Stimulated activated CD8-positive, alpha-beta memory T cell treated with anti-CD3 and anti-CD28 coated beads, Interleukin-15, amount 100 ng/mL, for 48 hours (primary cell): ENCODE measurements around the gene G3BP1.
"Not testable (repeated sequence)": the region's sequence is repeated elsewhere in the genome, so short reads cannot be mapped to it uniquely, and the experiment has no call there.

Experiments
- DNase-seq, 2 donors: peaks; one replicate each; pipeline ENCODE4 v3.0.0-alpha.2; 2020; ENCODE audit warnings: low read depth in 2 of 2

Gene G3BP1

DNA sequence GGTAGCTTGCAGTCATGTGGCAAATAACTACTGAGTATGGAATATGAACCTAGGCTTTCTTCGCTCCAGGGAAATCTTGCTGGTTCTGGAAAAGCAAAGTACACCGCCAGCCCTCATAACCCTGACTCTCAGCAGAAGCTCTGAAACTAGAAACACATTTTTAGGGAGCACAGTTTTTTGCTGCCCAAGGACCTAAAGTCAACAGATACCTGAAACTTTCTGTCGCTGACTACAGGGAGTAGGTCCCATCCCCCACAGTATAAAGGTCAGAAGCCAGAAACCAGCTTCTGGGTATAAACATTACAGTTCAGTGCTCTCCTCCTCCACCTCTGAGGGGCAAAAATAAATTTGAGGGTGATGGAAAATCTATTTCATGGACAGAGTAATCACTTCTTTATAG lies 16.4 kb upstream of the G3BP1 start:
- no peak for DNase-seq

DNA sequence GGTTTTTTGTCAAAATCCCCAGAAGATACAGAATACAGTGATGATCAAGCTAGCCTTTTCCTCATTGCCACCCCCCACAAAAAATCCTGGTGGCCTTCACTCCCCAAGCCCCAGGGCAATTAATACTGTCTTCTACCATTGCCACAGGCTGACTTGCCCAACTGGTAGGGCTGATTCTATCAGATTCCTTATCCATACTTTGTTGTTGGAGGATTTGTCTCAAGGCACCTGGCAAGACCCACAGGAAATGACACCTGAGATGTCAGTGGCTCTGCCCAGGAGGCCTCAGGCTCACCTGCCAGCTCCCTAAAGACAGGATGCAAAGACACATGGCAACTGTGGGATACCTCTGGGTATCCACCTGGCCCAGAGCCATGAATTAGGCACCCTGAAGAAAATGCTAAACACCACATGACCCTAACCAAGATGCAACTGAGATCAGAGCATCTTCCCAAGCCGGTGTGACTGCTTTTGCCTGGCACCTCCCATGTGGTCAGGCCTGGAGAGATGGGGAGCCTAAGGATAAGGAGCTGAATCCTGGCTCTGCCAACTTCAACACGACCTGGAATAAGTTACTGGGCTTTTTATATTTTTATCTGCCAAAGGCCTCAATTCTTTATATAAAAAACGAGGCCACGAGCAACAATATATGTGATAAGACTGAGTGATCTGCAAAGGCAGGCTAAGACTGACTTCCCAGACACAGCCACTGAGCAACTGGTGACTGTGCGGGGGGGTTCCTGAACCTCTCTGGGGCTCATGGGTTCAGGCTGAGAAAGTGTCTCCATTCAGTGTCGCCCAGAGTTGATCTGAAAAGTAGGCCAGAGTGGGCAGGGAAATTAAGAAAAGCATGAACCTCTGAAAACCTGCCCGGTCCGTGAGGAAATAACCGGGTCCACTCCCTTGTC lies 14.3 kb upstream of the G3BP1 start:
- no peak for DNase-seq

DNA sequence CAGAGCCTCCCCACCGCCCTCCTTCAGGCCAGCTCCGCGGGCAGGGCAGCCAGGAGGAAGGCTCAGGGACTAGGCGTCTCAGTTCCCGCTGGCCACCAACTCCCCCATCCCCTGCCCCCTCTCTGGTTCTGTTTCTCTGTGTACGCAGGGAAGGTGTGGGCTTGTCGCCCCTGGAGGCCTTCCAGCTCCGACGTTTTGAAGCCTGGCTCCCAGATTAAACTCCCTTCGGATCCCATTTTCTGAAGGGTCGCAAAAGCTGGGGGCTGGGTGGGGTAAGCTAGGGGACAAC lies 13.7 kb upstream of the G3BP1 start:
- no peak for DNase-seq

GRCh38 chr5:151758430-151759241 lies 13.1 kb upstream of the G3BP1 start, which contains the start of gene ATOX1:
ATOX1 (minus strand) TSS chr5:151758631; CDS start chr5:151758551, 80 bp downstream.
- DNase-seq, result peak; percentile 88

DNA sequence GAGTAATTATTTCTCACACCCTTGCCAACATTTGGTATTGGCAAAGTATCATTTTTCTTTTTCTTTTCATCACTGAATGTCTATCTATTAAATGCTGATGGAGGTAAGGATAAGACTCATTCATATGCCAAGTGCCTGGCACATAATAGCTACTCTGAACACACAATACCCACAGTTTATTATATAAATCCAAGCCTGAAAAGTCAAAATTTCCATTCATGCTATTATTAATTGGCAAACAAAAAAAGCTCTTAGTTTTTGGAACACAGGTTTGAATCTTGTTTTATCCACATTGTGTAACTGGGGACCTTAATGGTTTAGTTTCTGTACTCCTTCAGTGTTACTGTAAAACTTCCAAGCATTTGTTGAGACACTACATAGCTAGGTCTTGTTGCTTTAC lies 7.0 kb upstream of the G3BP1 start:
- DNase-seq, result no peak

DNA sequence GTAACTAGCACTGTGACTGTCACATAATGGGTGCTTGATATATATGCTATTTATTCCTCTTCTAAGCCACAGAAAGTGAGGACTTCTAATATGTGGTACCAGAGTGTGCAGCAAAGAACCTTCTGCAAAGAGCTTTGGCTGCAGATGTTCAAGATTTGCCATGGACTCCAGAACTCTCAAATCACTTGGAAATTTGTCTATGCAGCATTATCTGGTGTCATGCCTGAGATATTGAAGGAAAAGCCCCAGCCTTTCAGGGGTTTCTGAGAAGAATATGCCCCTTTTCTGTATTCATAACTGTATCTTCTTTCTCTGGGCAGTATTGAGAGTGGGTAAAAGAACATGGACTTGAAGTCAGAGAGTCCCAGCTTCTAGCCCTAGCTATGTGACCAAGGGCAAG lies 4.8 kb upstream of the G3BP1 start:
- DNase-seq, result no peak

DNA sequence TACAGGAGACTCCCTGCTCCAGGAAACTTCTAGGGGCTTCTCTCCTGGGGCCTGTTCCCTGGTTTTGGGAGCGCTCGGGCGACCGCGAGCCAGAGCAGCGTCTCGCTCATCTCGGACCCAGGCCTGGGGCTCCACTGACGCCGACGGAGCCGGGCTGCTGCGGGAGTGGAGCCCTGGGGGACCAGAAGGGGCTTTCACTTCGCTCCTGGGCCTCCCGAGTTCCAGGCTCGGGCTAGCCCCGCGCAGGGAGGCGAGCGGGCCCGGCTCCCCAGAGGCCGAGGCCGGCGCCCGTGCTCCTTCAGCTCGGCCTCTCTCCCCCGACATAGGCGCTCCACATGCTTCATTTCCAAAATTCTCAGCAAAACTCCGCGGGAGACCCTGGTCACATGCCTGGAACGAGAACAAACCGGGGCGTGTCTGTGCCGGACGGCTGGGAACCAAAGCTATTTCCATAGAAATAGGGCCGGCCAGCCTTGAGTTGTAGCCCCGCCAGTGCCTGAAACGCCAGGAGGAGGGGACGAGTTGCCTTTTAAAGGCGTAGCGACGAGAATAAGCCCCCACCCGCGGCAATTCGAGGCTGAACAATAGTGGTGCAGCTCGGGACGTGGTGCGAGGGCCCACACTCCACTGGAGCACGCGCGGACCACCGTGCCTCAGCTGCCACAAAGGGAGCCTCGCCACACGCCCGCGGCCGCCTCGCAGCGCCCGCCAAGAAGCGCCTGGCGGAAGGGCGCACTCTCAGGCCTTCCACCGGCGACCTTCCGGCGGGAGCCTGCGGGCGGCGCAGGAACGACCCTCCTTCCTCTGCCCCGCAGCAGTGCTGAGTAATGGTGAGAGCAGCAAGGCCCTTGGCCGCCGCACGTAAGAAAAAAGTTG lies 1.1 kb upstream of the G3BP1 start:
- peak in 1 of 2 donors; percentile 57 for DNase-seq

DNA sequence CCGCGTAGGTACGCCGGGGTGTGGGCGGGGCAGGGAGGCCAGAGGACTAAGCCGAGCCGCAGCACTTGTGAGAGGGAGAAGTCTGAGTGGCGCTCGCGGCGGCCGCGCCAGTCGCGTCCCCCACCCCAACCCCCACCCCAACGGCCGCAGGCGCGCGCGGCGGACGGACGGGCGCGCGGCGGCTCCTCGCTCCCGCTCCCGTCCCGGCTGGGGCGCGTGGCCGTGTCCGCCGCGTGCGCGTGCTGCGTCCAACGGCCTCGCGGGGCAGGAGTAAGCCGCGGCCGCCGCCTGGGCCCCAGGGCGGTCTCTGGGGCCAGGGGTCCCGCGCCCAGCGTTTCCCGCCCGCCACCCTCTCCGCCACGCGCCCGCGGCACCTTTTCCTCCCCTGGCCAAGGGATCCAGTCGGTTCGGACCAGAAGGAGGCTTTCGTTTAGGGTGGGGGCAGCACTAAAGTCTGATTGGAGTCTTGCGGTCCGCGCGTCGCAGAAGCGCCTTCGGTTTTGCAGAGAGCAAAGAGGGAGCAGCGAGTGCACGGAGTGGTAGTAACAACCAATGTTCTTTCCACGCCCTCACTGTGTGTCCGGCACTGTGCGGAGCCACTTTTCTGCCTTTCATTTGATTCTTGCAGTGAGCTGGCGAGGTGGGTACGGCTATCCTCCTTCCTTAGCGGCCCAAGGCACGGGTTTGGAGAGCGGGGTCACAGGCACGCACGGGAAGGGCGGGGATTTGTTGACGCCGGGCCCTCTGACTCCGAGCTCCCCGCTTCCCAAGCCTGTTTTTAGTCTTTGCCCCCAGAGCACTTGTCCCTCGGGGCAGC lies 483 bp downstream of the G3BP1 start:
- peak; percentile 19 to 20 for DNase-seq

DNA sequence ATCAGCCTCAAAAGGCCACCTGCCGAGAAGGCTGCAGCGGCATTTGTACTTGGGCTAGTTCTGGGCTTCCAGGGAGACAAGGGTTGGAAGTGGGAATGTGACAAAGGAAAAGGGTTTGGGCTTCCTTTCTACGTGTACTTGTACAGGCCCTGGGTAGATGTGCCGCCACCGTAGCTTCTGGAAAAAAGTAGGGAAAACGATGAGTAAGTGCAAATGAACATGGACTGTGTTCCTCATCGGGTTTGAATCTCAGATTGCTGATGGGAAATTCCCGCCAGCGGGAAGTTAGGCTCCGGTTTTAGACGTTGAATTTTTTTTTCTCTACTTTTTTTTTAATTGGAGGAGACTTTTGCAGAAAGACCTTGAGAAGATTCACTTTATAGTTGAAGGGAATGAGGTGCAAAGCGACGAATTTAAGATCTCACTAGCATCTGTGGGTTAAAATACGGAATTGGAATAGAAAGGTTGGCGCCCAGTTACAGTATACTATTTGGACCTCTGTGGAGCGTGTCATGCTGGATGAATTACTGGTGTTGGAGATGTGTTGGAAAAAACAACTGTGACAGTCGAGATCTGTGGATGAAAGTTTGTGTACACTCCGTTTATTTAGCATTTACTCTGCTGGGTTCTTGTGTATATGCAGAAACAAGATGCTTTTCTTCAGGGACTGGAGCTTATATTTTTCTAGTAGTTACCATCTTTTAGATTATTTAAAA lies 1.2 kb downstream of the G3BP1 start:
- DNase-seq, result no peak

DNA sequence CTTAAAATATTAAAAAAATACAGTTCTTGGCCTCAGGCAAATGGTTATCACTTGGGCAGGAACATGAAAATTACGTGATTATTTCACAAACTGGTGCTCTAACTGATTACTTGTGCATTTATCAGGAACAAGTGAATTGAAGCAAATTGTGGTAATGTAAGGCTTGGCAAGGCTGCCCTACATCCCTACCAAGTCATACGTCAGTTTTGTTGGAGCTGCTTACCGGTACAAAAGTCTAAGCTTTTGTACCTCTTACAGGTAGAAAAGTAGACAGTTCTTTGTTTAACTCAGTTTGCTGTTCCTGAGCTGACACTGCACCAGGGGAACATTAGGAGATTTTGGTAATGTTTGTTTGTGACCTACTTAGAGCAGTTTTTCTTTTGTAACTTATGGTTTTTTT lies 2.2 kb downstream of the G3BP1 start:
- no peak for DNase-seq

GRCh38 chr5:151775025-151775606 lies 3.4 kb downstream of the G3BP1 start:
- DNase-seq, result no peak

DNA sequence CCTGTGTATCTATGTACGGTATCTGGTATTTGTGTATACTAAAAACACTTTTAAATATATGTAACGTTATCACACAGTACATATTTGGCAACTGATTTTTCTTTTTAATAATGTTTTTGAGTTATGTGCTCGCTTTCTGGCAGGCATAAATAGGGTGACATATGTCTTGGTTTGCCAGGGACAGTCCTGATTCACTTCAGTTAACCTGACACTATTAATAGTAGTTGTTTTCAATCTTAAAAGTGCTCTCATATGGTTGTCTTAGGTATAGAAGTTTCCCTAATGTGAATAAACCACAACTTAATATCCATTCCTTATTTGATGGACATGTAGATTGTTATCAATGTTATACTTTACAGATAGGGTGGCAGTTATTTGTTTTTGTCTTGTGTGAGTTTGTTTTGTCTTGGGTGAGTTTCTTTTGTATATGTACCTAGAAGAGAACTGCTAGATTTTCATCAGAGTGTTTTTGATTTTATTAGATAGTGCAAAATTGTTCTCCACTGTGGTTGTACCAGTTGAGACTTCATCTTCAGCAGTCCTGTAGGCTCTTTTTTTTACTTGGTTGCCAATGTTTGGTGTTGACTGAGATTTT lies 7.9 kb downstream of the G3BP1 start:
- DNase-seq, result no peak

GRCh38 chr5:151780348-151780747 lies 8.6 kb downstream of the G3BP1 start:
- no peak for DNase-seq

DNA sequence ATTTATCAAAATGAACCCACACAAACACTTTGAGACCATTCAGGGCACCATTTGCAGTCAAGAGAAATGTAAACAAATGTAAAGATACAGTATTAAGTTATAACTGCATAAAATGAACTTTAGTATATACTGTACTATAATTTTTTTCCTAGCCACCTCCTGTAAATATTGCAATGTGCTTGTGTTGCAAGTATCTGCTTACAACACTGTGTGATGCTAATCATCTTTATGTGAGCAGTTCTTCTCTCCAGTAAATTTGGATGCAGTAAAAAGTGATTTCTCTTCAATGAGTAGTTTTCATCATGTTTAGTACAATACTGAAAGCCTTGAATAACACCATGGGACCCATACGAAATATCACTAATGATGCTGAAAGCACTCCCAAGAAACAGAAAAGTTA lies 9.4 kb downstream of the G3BP1 start:
- DNase-seq, result no peak

- not testable (repeated sequence) for DNase-seq
These were observed 11.9 kb downstream of the G3BP1 start for GRCh38 chr5:151783664-151784063.

DNA sequence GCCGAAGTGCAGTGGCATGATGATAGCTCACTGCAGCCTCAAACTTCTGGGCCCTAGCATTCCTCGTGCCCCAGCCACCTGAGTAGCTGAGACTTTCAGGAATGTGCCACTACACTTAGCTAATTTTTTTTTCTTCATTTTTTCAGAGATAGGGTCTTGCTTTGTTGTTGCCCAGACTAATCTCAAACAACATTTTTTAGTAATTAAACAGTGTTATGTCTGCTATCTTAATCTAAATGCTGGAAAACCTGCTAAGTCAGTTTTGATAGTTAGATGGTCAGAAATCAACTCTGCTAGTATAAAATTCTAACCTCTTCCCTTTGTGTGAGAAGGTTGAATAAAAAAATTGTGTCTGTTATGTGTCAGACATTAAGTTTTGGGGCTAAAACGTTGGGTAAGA lies 12.4 kb downstream of the G3BP1 start:
- DNase-seq, result no peak

DNA sequence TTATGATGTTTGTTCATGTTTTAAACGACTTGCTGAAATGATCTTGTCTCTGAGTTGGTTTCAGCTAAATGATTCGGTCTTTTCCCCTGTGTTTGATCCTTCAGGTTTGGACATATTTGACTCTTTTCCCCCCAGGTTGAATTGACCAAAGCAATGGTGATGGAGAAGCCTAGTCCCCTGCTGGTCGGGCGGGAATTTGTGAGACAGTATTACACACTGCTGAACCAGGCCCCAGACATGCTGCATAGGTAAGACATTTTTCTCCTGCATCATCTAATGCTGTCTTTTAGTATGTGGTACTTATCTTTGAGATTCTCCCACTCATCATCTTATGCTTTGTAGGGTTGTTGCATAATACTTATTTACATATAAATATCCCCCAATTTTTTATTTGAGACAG lies 14.7 kb downstream of the G3BP1 start:
- no peak for DNase-seq

GRCh38 chr5:151787817-151788216 lies 16.1 kb downstream of the G3BP1 start:
- DNase-seq, result no peak

- no peak for DNase-seq
These were observed 21.6 kb downstream of the G3BP1 start for GRCh38 chr5:151793358-151793757.

DNA sequence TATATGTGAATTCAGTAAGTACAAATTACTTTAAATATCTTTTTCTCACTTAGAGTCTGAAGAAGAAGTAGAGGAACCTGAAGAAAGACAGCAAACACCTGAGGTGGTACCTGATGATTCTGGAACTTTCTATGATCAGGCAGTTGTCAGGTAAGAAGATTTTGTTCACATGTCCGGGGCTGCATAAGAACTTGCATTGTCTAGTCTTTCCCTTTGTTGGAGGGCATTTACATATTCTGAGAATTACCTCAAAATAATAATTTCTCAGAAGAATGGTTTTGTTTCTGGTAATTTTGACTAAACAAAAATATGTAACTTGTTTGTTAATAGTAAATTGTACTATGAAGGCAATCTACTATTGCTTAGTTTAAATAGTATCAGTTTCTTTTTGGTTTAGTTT lies 23.7 kb downstream of the G3BP1 start:
- DNase-seq, result no peak
